ENCODE measurements around the gene PITPNM3. TPM values are rescaled to one million over a fixed set of nuclear protein-coding genes. Genes with fewer than 3 reads are reported as not detected.

PITPNM3 gene
- total RNA-seq, 1 experiment from 2014 or later: 13.0 TPM

DNA sequence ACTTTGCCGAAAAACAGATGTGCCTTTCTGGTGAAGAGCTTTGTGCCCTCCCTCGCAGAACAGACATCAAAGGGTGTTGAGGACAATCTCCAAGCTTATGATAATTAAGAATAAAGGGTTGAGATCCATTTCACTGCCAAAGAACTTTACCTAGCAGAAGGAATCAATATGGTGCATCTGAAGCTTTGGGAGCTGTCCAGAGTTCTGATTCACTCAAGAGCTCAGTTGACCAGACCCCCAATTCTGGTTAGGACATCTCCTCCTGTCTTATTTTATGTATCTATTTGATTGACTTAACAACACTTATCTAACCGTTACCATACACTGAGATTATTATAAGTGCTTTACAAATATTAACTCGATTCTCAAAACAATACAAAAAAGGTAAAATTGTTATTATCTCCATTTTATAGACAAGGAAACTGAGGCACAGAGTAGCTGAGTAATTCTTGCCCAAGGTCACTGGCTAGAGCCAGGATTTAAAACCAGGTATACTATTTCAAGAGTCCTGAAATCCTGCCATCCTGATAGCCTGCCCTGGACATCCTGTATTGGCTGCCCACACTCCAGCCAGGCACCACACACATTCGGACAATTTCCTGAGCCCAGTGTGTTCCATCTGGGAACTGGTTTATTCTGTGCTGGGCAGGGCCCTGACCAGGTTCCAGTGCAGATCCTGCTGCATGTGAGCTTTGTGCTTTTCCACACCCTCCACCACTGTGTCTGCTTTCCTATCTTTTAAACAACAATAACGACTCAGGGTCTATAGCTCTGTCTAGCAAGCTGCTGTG is 29.8 kb downstream of the PITPNM3 start:
- DNase-seq (ENCODE audit: low spot score): no peak

DNA sequence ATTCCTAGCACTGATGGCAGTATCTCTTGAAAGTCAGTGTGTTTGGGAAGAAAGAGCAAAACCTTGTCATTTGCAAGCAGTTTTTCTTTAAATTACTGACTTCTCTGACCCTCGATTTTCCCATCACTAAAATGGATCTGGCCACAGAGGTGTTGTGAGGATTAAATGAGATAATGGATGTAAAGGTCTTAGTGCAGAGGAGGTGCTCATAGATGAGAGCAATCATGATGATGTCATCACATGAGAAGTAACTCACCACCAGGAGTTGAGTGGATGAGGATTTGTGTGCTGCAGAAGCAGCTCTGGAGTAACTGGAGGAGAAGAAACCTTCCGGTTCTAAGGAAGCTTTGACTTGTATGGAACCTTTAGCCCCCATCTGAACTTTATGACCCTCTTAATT is 30.6 kb downstream of the PITPNM3 start:
- DNase-seq (ENCODE audit: low spot score): no peak

DNA sequence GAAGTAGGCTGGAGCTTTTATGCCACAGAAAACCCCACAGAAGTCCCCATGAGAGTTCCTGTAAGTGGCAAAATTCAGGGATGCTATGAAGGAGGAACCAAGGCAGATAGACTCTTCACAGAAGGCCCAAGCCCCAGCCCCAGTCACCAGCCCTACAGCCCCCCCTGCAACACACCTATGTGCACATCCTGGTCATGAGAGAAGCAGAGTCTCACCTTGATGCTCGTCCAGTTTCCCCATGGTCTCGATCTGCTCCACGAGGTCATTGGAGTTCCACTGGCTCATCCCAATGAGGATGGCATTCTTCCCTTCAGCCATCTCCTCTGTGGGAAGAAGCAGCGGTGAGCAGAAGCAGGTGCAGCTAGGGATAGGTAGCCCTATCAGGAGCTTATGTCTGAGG is 31.2 kb downstream of the PITPNM3 start:
- DNase-seq (ENCODE audit: low spot score): no peak

DNA sequence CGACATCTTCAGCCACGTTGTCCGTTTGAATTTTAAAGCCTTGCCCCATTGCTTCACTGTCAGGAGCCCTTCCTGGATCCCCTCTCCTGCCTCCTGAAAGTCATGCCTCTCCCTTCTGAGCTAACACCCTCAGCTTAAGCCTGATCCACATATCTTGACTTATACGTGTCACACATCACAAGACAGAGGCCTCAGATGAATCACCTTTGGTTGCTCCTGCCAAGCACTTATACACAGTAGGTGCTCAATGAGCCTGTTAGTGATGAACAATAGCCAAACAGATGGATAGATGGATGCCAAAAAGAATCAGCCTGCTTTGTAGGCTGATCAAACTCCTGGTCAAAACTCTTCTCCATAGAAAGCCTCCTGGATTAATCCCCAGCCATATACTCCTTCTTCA is 31.8 kb downstream of the PITPNM3 start:
- peak; percentile 86 for DNase-seq (ENCODE audit: low spot score)

DNA sequence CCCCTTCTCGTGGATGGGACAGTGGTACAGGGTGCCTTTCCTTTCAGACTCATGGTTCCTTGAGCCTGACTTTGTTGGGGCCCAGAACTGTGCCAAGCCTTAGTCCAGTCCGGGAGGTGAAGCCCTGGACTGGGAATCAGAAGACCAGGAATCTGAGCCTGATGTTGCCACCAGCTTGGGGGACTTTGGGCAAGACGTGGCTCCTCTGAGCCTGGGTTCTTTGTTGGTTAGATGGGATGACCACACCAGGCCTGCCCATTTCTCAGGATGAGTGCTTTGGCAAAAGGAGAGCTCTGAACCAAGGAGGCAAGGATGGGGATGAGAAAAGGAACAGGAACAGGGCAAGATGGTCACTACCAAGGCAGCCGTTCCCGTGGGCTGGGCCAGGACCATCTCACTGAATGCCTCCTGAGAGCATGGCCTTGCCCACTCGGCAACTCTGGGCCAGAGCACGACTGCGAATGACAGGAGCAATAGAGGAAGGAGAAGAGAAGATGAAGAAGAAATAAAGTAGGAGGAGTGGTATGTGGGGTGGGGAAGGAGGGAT is 32.5 kb downstream of the PITPNM3 start:
- DNase-seq (ENCODE audit: low spot score): no peak

DNA sequence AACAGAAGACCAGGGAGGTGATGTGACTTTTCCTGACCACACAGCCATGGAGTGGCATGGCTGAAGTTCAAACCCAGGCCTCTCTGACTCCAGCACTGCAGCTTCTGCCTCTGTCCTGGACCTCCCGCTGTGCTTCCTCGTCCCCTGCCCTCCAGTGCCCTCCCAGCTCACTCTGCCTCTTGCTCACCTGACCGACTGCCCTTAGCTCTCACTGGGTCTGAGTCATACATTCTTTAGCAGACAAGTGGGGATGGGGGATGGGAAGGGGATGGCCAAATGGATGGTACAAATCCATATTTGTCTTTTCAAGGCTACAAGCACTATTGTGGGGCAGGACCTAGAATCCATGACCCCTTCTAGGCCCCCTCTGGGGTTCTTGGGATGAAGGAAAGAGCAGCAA is 33.0 kb downstream of the PITPNM3 start:
- peak; percentile 92 for DNase-seq (ENCODE audit: low spot score)

DNA sequence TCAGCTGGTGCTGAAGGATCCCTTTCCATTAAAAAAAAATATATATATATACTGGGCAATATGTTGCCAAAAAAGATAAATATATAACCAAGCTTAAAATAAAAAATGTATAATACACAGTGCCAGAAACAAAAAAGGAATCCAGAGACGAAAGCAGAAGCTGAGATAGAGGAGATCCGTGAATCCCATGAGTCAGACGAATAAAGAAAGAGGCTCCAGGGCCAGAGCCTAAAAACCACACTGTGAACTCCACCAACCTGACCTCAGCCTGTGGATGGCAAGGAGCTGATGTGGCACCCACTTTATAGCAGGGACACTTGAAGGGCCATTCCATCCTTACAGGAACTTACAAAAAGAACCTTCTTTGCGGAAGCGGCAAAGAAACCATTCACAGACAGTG is 34.8 kb downstream of the PITPNM3 start:
- DNase-seq (ENCODE audit: low spot score): peak; percentile 46

DNA sequence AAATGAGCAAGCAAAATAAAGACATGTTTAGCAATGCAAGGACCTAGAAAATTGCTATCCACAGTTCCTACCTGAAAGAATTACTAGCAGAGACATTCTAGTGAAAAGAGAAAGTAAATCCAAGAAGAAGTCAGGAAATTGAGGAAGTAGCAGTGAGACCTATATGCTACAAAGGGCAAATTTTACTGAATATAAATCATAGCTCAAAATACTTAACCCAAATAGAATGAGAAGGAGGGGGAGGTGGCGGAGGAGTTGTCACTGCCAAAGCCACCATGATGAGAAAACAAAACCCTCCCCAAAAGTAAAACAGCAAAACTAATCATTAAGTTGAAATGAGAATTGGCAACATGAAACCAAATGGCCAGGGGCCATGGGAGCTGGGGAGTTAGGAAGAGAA is 39.3 kb downstream of the PITPNM3 start:
- DNase-seq (ENCODE audit: low spot score): no peak

DNA sequence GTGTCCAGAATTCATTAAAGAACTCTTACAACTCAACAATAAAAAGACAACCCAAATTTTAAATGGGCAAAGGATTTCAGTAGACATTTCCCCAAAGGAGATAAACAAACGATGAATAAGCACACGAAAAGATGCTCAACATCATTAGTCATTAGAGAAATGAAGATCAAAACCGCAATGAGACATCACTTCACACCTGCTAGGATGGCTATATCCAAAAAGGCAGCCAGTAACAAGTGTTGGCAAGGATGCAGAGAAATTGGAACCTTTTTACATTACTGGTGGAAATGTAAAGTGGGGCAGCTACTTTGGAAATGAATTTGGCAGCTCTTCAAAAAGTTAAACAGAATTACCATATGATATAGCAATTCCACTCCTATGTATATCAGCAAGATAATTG is 42.0 kb downstream of the PITPNM3 start:
- DNase-seq (ENCODE audit: low spot score): no peak

DNA sequence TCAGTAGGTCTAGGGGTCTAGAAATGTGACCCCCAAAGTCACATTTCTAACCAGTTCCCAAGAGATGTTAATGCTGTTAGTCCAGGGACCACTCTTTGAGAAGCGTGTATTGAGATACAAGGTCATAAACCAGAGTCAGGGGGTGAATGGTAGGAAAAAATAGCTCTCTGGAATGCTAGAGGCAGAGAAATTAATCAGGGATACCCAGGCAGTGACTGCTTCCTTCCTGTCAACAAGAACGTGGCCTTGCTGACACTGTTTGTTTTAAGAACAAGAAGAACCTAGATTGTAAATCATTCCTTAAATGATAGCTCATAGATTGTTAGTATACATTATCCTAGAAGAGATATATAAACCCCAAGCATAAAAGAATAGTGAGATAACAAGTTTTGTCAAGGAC is 43.8 kb downstream of the PITPNM3 start:
- no peak for DNase-seq (ENCODE audit: low spot score)

DNA sequence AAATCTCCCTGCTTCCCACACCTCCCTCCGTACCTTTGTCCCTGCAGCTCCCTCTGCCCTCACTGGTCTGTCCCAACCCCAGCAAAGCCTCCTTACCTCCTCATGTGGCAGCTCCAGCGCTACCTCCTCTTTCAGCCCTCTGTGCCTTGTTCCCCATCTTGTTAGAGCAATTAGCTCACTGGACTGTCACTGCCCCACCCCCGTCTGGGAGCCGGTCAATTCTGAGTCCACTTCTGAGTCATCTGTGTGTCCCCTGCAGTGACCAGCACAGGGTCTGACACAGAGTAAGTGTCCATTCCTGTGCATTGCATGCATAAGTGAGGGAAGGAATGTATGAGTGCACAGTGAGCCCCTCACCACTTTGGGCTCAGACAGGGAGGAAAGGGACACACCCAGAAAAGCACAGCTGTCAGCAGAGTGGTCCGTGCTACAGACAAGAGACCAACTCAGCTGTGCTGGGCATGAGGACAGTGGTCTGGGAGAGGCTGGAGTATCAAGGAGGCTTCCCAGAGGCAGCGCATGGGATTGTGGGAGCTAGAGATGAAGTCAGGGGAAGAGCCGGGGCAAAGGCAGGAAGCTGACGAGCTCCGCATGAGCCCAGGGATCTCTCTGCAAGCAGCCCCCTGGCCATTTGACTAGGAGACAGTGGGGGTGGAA is 45.9 kb downstream of the PITPNM3 start:
- peak; percentile 75 for DNase-seq (ENCODE audit: low spot score)

DNA sequence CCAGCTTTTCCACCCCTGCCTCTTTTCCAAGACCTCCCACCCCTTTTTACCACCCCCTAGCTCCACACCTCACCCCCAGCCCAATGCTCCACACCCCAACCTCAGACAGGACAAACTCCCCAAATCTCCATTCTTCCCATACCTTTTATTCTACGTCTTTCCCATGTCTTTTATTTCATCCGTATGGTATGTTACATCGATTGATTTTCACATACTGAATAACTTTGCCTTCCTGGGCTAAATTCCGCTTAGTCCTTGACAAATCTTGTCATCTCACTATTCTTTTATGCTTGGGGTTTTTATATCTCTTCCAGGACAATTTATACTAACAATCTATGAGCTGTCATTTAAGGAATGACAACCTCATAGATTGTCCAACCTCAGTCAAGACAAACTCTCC is 46.4 kb downstream of the PITPNM3 start:
- DNase-seq (ENCODE audit: low spot score): no peak

DNA sequence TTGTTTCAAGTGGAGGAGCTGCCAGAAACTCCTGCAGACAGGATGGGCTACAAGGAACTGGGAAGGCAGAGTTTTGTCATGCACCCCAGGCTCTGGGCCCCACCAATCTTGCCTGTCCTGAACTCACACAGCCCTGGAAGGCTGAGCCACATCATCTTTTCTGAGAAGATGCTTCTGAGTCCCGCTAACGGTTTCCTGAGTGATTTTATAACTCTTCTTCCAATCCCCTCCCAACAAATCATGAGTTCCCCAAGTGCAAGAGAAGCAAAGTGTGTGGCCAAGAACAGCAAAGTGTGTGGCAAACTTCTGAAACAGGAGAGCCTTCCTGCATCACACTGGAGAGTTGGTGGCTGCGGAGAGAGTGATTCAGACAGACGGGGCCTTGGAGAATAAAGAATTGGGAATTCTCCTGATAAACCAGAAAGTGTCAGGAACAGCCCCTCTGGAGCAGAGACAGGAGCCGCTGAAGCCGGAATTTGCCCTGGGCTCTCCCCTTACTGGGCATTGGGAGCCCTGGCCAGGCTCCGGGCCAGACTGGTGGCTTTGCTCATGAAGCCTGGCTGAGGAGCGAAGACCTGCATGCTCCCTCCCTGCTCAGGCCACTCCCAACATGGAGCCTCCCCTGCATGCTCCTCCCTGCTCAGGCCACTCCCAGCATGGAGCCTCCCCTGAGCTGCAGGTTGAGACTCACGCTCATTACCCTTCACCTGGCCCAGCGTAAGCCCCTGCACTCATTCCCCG is 47.2 kb downstream of the PITPNM3 start:
- no peak for DNase-seq (ENCODE audit: low spot score)

DNA sequence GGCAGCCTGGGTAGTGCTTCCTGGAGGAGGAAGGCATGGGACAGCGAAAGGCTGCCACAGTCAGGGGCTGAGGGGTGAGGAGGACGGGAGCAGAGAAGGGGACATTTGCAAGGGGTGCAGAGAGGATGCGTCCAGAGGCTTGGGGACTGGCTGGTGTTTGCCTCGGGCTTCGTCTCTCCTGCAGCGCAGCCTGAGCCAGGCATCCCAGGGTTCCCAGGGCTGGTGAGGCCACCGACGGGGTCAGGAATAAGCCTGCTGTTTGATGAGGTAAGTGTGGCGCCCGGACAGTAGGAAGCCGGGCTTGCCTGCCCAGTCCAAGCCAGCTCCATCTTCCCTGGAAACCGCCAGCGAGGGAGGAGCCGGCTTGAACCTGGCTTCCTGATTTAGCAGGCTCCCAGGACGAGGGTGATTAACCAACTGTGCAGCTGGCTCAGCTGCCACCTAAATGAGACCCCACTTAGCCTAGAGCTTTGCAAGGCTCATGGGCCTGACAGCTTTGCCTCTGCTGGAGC is 47.8 kb downstream of the PITPNM3 start:
- no peak for DNase-seq (ENCODE audit: low spot score)

DNA sequence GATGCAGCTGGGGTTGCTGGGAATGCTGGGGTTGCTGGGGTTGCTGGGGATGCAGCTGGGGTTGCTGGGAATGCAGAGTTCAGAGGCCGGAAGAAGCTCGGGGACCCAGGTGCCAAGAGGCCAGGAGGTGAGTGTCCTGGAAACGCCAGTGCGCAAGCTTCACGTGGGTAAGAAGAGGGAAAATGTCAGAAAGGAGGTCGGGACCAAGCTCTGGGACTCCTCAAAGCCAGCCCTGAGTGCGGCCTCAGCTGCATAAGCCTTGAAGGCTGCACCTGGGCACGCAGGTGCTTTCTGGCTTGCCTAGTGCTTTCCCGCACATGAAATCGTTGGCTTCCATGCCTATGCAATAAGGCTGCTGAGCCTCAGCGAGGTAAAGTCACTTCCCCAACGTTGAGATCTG is 48.3 kb downstream of the PITPNM3 start:
- DNase-seq (ENCODE audit: low spot score): no peak

DNA sequence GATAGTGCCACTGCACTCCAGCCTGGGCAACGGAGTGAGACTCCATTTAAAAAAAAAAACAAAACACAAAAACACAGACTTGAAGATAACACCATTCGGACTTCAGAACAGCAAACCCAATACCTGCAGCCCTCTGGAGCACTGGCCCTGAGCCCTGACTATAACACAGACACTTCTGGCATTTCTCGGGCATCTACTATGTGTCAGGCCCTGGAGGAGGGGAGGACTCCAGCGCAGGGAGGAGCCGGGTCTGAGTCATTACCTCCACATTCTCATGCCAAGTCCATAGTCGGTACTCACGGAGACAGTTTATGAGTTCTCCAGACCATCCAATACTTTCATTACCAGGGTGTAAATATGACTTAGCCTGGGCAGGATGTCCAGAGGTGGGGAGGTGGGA is 48.8 kb downstream of the PITPNM3 start:
- peak; percentile 97 for DNase-seq (ENCODE audit: low spot score)

DNA sequence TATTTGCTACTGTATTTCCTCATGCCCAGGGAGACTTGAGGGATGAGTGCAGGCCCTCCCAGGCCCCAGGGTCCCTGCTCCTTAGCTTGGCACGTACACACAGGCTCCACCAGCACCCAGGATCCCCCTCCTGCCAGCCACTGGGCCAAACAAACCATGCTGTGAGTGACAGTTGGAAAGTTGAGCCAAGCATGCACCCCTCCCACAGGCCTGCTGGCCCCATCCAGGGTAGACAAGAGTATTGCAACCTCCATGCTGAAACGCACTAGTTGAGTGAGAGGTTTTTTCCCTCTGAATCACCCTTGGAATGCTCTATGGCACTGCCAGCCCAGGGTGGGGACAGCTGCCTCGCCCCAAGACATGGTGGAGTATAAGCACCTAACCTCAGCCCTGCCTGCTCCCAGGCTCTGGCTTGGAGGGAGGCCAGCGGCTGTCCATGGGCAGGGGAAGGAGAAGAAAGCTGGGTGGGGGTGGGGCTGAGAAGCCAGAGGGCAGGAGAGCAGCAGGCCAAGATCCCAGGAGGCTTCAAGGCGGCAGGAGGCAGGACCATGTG is 49.6 kb downstream of the PITPNM3 start:
- DNase-seq (ENCODE audit: low spot score): peak; percentile 99

DNA sequence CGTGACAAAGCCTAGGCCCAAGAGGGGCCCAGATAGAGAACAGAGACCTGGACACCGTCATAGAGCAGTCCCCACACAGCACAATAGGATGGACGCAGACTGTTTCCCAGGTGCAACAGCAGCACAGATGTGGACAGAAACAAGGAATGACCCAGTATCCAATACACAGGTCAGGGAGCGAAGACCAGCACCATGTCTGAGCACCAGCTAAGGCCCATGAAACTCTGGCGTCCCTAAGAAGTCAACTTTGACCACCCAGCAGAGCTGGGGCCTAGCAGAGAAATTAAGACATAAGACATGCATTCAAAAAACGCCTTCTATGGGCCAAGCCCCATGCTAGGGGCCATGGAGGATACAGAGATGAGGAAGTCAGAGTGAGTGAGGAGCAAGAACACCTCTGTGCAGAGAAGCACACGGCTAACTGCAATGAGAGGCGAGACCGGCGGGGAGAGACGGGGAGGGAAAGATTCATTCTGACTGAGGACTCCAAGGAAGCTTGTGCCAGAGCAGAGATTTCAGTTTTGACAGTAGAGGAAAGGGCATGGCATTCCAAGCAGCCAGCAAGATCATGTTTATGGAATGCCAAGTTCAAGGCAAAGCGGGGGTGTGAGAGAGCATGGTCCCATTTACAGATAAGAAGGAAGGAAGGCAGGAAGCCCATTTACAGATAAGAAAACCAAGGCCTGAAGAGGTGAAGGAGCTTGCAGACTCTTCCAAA is 50.8 kb downstream of the PITPNM3 start:
- DNase-seq (ENCODE audit: low spot score): peak; percentile 69

DNA sequence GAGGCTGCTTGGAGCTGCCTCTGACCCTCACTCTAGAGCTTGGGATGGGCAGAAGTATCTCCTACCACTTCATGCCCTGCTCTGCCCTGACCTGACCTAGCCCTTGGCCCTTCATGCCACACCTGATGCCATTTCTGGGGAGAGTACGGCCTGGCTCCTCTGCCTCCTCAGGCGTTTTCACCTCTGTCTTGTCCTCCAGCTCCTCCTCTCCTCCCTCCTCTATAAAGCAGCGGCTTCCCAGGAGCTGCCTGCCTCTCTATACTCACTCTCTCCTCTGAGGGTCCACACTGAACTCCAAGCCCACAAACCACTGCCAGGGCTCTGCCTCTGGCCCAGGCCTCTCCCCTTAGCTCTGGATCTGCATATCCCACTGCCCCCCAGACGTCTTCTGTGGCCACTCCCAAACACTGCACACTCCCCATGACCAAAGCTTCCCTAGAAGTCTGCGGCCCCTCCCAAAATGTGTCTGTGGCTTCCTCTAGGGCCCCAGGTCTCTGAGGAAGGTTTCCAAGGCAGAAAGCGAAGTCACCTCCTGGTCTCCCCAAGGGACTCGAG is 52.6 kb downstream of the PITPNM3 start:
- no peak for DNase-seq (ENCODE audit: low spot score)

DNA sequence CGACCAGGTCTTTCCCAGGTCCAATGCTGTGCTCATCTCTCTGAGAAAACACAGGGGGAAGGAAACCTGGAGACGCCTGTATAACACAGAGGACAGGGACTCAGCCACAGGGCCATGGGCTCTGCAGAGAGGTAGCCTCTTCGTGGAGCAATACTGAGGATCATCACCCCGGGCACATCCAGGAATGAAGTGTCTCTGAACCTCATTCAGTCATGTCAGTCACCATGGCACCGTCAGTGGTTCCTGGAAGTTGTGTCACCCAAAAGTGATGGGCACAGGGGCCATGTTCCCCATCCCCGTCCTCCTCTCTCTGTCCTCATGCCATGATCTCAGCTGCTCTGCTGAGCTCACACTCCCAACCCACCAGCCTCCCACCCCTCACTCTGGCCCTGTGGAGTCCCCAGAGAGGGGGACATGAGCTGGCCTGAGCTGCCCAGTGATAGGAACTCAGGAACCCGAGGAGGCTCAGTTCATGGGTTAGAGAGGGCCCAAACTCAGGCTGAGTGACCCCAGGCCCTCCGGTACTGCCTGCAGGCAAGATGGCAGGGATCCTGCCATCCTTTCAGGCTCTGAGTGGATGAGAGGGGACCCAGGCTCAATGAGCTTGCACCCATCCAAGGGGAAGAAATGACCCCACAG is 53.4 kb downstream of the PITPNM3 start:
- no peak for DNase-seq (ENCODE audit: low spot score)

DNA sequence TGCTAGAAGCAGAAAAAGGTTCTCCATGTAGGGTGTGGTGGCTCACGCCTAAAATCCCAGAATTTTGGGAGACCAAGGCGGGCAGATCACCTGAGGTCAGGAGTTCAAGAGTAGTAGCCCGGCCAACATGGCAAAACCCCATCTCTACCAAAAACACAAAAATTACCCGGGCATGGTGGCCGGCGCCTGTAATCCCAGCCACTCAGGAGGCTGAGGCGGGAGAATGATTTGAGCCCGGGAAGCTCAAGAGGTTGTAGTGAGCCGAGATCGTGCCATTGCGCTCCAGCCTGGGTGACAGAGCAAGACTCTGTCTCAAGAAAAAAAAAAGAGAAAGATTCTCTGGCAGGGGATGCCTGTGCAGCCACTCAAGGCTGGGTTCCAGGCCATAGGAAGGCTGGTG is 54.2 kb downstream of the PITPNM3 start:
- no peak for DNase-seq (ENCODE audit: low spot score)
